NK-92 (cell line): ENCODE data around the gene NUDT17.
"Not testable (repeated sequence)": the region's sequence is repeated elsewhere in the genome, so short reads cannot be mapped to it uniquely, and the experiment has no call there.

Source experiments
- DNase-seq: peaks from one replicate; lab custom pipeline; 2025; ENCODE audit not compliant: unreplicated experiment; lab: John Stamatoyannopoulos, UW

NUDT17 gene

GRCh38 chr1:145845514-145846161 lies at the start of gene NUDT17:
TSS of gene NUDT17 (plus strand) at chr1:145845630. CDS start at chr1:145845641, 11 bp downstream.
- no peak for DNase-seq

- DNase-seq, result no peak
These were observed 48.7 kb upstream of the NUDT17 start for GRCh38 chr1:145796753-145797152.

- DNase-seq, result no peak
These were observed 45.6 kb upstream of the NUDT17 start for GRCh38 chr1:145799806-145800205.

GRCh38 chr1:145804235-145805045 lies 41.0 kb upstream of the NUDT17 start:
- DNase-seq, result no peak

- no peak for DNase-seq
These were observed 40.4 kb upstream of the NUDT17 start for GRCh38 chr1:145805057-145805456.

- DNase-seq, result no peak
These were observed 39.0 kb upstream of the NUDT17 start for GRCh38 chr1:145806408-145806807.

- DNase-seq, result no peak
These were observed 38.6 kb upstream of the NUDT17 start for GRCh38 chr1:145806844-145807243.

- not testable (repeated sequence) for DNase-seq
These were observed 32.2 kb upstream of the NUDT17 start for GRCh38 chr1:145812977-145813810.

- not testable (repeated sequence) for DNase-seq
These were observed 27.3 kb upstream of the NUDT17 start for GRCh38 chr1:145818095-145818494.

GRCh38 chr1:145822779-145823331 lies 22.6 kb upstream of the NUDT17 start:
- DNase-seq, result not testable (repeated sequence)

GRCh38 chr1:145823565-145824498 lies 21.6 kb upstream of the NUDT17 start, which contains the start of the genes POLR3C and RNF115:
TSS of gene POLR3C (plus strand) at chr1:145824200. CDS start at chr1:145825777, 1,577 bp downstream.
TSS of gene RNF115 (minus strand) at chr1:145824095. CDS start at chr1:145823873, 222 bp downstream.
- peak; percentile 21 for DNase-seq

GRCh38 chr1:145824499-145824842 lies 21.0 kb upstream of the NUDT17 start:
- DNase-seq, result no peak

GRCh38 chr1:145826030-145826429 lies 19.4 kb upstream of the NUDT17 start:
- DNase-seq, result no peak

GRCh38 chr1:145827966-145828365 lies 17.5 kb upstream of the NUDT17 start:
- no peak for DNase-seq

- DNase-seq, result no peak
These were observed 16.9 kb upstream of the NUDT17 start for GRCh38 chr1:145828367-145829026.

GRCh38 chr1:145830810-145831209 lies 14.6 kb upstream of the NUDT17 start:
- DNase-seq, result not testable (repeated sequence)

GRCh38 chr1:145837656-145838055 lies 7.8 kb upstream of the NUDT17 start:
- no peak for DNase-seq

GRCh38 chr1:145843031-145843430 lies 2.4 kb upstream of the NUDT17 start:
- DNase-seq, result no peak

GRCh38 chr1:145845144-145845513 lies 301 bp upstream of the NUDT17 start:
- DNase-seq, result no peak
